ENCODE results near the gene PRSS57.

PRSS57 gene

DNA sequence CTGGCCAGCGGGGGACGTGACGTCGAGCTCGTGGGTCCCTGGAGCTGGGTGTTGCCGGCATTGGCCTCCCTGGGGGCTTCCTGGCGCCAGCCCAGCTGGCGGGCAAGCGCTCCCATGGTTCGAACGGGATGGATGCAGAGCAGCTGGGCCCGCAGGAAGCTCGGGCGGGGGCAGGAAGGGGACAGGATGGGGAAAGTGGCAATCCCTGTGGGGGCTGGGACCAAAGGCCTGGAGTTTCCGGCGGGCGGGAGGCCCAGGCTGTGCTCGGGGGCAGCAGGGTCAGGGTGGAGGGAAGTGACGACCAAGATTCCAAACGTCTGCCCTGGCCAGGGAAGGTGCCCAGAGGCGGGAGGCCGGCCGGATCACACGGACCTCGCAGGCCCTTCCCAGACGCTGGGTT is 32.8 kb upstream of the PRSS57 start:
- no peak for TF ChIP-seq GATA3 (IDR thresholded peaks at IDR 0.05; ENCODE audit: low read depth, low read length)
- TF ChIP-seq GATA2 (IDR thresholded peaks at IDR 0.05; ENCODE audit: low read depth, low read length): no peak

GRCh38 chr19:726993-727956 is 32.0 kb upstream of the PRSS57 start:
- TF ChIP-seq GATA3 (IDR thresholded peaks at IDR 0.05; ENCODE audit: low read depth, low read length) (no peak), GATA2 (IDR thresholded peaks at IDR 0.05; ENCODE audit: low read depth, low read length) (no peak)

DNA sequence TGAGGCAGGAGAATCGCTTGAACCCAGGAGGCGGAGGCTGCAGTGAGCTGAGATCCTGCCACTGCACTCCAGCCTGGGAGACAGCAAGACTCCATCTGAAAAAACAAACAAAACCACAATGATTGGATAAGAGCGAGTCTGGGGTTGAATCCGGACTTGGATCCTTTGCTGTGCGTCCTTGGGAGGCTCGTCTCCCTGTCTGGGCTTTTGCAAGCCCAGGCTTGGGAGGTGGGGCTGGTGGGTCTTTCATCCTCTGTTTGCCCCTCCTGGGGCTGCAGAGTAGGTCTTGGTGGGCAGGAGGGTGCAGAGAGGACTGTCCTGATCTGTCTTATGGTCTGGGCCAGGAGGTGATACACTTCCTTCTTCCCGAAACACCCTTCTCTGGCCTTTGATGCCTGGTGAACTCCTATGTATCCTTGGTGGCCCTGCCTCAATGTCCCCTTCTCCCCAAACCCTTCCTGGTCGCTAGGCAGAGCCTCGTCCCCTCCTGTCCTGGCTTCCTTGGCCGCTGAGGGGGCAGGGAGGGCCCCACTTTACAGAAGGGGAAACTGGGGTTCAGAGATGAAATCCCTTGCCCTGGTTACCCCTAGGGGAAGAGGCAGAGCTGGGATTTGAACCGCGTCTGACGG is 30.3 kb upstream of the PRSS57 start:
- TF ChIP-seq GATA3 (IDR thresholded peaks at IDR 0.05; ENCODE audit: low read depth, low read length) (no peak), GATA2 (IDR thresholded peaks at IDR 0.05; ENCODE audit: low read depth, low read length) (no peak)

GRCh38 chr19:723714-724113 is 28.5 kb upstream of the PRSS57 start:
- TF ChIP-seq GATA3 (IDR thresholded peaks at IDR 0.05; ENCODE audit: low read depth, low read length) (no peak), GATA2 (IDR thresholded peaks at IDR 0.05; ENCODE audit: low read depth, low read length) (no peak)

GRCh38 chr19:723247-723646 is 28.0 kb upstream of the PRSS57 start:
- TF ChIP-seq GATA2 (IDR thresholded peaks at IDR 0.05; ENCODE audit: low read depth, low read length) (no peak), GATA3 (IDR thresholded peaks at IDR 0.05; ENCODE audit: low read depth, low read length) (no peak)

DNA sequence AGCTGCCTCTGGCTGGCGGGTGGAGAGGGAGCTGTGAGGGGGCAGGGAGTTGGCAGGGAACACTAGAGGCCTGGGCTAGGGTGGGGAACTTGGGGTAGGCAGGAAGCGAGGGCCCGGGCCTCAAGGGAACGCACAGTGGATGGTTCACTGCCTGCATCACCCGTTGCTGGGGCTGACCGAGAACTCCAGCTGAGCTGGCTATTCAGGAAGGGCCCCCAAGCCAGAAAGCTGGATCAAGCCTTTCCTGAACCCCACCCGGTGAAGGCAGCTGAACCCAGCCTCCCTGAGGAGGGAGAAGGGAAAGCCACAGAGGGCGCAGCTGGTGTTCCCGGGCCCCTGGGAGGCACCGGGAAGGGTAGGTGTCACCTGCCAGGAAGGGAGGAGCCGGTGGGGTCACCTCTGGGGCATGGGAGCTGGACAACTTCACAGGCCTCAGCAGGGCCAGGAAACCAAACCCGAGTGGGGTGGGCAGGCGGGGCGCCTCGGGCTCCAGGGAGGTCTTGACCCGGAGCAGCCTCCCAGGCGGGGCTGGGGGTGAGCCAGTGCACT is 27.4 kb upstream of the PRSS57 start:
- TF ChIP-seq GATA3 (IDR thresholded peaks at IDR 0.05; ENCODE audit: low read depth, low read length) (no peak), GATA2 (IDR thresholded peaks at IDR 0.05; ENCODE audit: low read depth, low read length) (no peak)

GRCh38 chr19:720345-721160 is 25.3 kb upstream of the PRSS57 start:
- TF ChIP-seq GATA2 (IDR thresholded peaks at IDR 0.05; ENCODE audit: low read depth, low read length) (no peak), GATA3 (IDR thresholded peaks at IDR 0.05; ENCODE audit: low read depth, low read length) (no peak)

DNA sequence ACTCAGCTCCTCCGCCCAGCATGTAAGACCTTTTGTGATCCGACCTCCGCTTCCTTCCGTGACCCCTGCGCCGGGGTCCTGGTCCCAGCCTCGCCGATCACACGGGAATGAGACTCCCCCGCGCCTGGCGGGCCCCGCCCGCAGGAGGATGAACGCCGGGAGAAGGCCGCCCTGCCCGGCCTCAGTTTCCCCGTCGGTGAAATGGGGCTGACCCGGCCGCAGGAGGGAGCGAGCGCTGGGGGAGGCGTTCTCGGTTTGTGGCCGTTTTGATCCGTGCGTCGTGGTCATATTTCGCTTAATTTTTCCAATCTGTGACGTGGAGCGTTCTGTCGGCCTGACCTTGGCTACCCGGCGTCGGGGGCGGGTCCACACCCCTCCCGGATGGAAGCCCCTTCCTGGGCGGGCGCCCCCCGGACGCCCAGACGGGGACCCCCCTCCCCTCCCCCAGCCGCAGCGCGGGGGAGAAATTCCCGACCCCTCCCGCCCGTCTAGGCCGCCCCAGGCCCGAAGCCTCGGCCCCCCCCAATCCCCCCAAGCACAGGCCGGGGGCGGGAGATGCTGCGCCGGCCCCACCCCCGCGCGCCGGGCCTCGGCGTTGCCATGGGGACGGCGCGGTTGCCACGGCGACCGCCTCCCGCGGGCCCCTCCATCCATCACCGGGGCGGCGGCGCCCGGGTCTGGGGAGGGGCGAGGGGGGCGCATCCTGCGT is 24.5 kb upstream of the PRSS57 start:
- TF ChIP-seq GATA2 (IDR thresholded peaks at IDR 0.05; ENCODE audit: low read depth, low read length) (no peak), GATA3 (IDR thresholded peaks at IDR 0.05; ENCODE audit: low read depth, low read length) (no peak)

GRCh38 chr19:718991-719512 is 23.8 kb upstream of the PRSS57 start:
- TF ChIP-seq GATA3 (IDR thresholded peaks at IDR 0.05; ENCODE audit: low read depth, low read length) (no peak), GATA2 (IDR thresholded peaks at IDR 0.05; ENCODE audit: low read depth, low read length) (no peak)

DNA sequence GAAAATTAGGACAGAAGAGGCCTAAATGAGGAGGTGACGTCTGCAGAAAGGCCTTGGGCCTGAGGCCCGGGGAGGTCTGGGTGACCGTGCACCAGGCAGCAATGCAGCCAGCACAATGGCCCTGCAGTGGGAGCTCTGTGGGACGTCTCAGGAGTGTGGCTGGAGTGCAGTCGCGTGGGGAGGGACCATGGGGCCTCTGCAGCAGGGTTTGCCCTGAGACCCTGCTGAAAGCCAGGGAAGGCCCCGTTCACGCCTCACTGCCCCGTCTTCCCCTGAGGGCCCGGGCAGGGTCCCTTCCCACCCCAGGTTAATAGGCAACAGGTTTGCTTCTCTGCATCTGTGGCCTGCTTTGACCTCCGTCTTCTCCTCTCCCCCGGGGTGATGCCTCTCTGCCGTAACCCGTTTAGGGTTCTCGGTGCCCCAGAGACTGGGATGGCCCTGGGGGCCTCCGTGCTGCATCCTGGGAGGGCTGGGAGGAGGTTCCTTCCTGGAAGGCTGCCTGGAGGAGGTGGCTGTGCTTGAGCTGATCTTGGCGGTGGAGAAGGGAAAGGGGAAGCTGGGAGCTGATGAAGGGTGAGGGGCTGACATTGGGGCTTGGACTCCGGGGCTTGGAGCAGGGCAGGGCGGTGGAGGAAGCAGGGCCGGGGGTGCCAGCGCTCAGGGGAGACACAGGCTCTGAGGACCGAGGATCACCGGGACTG is 23.1 kb upstream of the PRSS57 start:
- TF ChIP-seq GATA3 (IDR thresholded peaks at IDR 0.05; ENCODE audit: low read depth, low read length) (no peak), GATA2 (IDR thresholded peaks at IDR 0.05; ENCODE audit: low read depth, low read length) (no peak)

DNA sequence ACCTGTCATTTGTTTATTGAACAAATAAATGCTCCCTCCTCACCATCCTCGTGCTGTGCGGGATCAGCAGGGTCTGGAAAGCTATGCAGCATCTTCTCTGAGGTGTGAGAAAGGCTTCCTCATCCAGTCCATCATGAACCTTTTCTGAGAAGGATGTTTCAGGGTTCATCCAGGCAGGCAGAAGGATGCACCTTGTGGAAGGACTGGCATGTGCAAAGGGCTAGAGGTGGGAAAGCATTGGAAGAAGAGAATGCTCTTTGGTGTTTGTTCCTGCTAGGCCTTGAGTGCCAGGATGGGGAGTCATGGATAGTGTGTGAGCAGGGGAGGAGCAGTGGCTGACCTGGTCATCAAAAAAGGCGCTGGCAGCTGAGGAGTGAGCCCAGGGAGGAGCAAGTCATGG is 20.1 kb upstream of the PRSS57 start:
- TF ChIP-seq GATA3 (IDR thresholded peaks at IDR 0.05; ENCODE audit: low read depth, low read length): no peak
- TF ChIP-seq GATA2 (IDR thresholded peaks at IDR 0.05; ENCODE audit: low read depth, low read length): no peak

DNA sequence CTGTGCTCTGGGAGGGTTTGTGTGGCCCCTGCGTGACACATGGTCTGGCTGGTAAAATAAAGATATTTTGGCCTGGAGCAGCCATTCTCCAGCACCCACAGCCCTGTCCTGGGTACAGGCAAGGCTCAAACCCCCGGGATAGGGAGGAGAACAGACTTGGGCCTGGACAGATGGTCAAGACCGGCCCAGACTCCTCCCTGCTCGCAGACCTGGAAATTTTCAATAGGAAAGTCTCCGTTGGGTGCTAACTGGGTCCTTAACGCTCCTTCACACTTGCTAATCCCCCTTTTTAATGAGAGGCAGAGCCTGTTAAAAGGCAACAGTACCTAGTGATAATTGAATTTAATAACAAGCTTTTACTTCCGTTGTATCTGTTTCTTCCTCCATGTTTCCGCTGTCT is 16.0 kb upstream of the PRSS57 start:
- no peak for TF ChIP-seq GATA2 (IDR thresholded peaks at IDR 0.05; ENCODE audit: low read depth, low read length)
- no peak for TF ChIP-seq GATA3 (IDR thresholded peaks at IDR 0.05; ENCODE audit: low read depth, low read length)

DNA sequence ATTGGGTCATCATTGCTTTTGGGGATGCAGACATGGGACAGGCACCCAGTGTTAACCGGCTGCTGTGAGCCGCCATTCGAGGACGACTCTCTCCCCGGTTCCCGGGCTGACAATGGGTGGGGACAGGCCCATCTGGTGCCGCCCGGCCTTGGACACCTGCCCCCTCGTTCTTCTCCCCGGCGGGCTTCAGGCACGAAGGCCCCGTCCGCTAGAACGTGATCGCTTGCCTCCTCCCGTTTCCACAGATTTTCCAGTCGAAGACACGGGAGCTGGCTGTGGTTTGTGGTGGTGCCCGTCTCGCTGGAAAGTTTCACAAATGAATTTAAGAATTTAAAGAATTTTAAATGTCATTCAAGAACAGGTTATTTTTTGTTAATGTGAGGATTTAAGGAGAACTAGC is 15.5 kb upstream of the PRSS57 start:
- no peak for TF ChIP-seq GATA3 (IDR thresholded peaks at IDR 0.05; ENCODE audit: low read depth, low read length)
- TF ChIP-seq GATA2 (IDR thresholded peaks at IDR 0.05; ENCODE audit: low read depth, low read length): no peak

Measured in SH-SY5Y (cell line).